Transverse colon (tissue), 4 donors: ENCODE measurements around the gene GPR39.
A peak's percentile ranks its signal among the peaks of the same experiment; 100 is the strongest.

ENCODE experiments used
- CTCF ChIP-seq, 5 experiments: fragments of 200-600 bp in 3 of 5; fragments of 450-650 bp in 2 of 5; sonication (generic) in 3 of 5; IDR thresholded peaks; 1 replicate in 2 of 5; 2 replicates in 3 of 5; pipeline ENCODE4 v1.5.1; 2016 to 2017; ENCODE audit warnings: antibody characterized with exemption in 5 of 5, inconsistent platforms in 3 of 5, mild to moderate bottlenecking in 2 of 5, moderate library complexity in 1 of 5
- POLR2A ChIP-seq: fragments of 450-650 bp; IDR thresholded peaks from one replicate; pipeline ENCODE4 v1.6.1; 2016; ENCODE audit warnings: antibody characterized with exemption, mild to moderate bottlenecking, moderate library complexity
- POLR2AphosphoS5 ChIP-seq, 3 donors: sonication (generic); formaldehyde crosslinking; IDR thresholded peaks; one replicate each; pipeline ENCODE4 v1.6.1; 2016; ENCODE audit warnings: antibody characterized with exemption in 3 of 3

- TF ChIP-seq POLR2AphosphoS5 (IDR thresholded peaks at IDR 0.05), result peak in 2 of 3 donors; percentile 17 to 42
- no peak for TF ChIP-seq CTCF (IDR thresholded peaks at IDR 0.05)
- no peak for TF ChIP-seq POLR2A
Observed at GRCh38 chr2:132581991-132582738, 165.6 kb downstream of the GPR39 start.
